H1 (cell line): ENCODE measurements around the gene JAG1. TPM values are rescaled to one million over a fixed set of nuclear protein-coding genes. Genes with fewer than 3 reads are reported as not detected.

Experiments
- CTCF ChIA-PET: fragments of 300-600 bp; sonication (Branson Sonifier 250); formaldehyde crosslinking; loops from one replicate; lab custom pipeline; 2021; ENCODE audit not compliant: partially characterized antibody; lab: Charles Lee
- POLR2A ChIA-PET: fragments of 300-600 bp; sonication (Branson Sonifier 250); formaldehyde crosslinking; loops from one replicate; lab custom pipeline; 2021; ENCODE audit warnings: inconsistent platforms; ENCODE audit not compliant: partially characterized antibody; lab: Charles Lee
- DNase-seq, 2 experiments: peaks; one replicate each; pipeline versions ENCODE4 v3.0.0 to v3.0.0-alpha.2; 2010 to 2022; ENCODE audit warnings: low spot score in 2 of 2, low read depth in 1 of 2, mixed read lengths in 1 of 2
- FAIRE-seq: peaks from 2 replicates; lab custom pipeline; 2011; peaks lifted over from hg19 to GRCh38; lab: Jason Lieb, UNC
- H2AFZ ChIP-seq: 2 replicates; pipeline ENCODE4 v1.8.1; 2012; ENCODE audit warnings: low read length, inconsistent platforms
- H2AK5ac ChIP-seq: 2 replicates; pipeline ENCODE4 v1.6.1; 2013; ENCODE audit warnings: low read depth, low read length
- H2BK120ac ChIP-seq: replicated peaks from 2 replicates; pipeline ENCODE3; 2013; ENCODE audit warnings: low read depth, low read length, inconsistent platforms
- H2BK12ac ChIP-seq: 2 replicates; pipeline ENCODE4 v1.6.1; 2013; ENCODE audit warnings: low read depth, low read length
- H2BK15ac ChIP-seq: 2 replicates; pipeline ENCODE4 v1.6.1; 2013; ENCODE audit warnings: low read length
- H2BK20ac ChIP-seq: 2 replicates; pipeline ENCODE4 v1.6.1; 2013; ENCODE audit warnings: low read length
- H2BK5ac ChIP-seq: 2 replicates; pipeline ENCODE4 v1.6.1; 2013; ENCODE audit warnings: low read depth, low read length
- H3K14ac ChIP-seq: 2 replicates; pipeline ENCODE4 v1.6.1; 2013; ENCODE audit warnings: inconsistent platforms; ENCODE audit not compliant: insufficient read length
- H3K18ac ChIP-seq: 2 replicates; pipeline ENCODE4 v1.6.1; 2013; ENCODE audit warnings: low read length; ENCODE audit errors: extremely low read depth
- H3K23ac ChIP-seq: 2 replicates; pipeline ENCODE4 v1.6.1; 2013; ENCODE audit warnings: inconsistent platforms; ENCODE audit not compliant: insufficient read length
- H3K23me2 ChIP-seq: 2 replicates; pipeline ENCODE4 v1.6.1; 2013; ENCODE audit warnings: low read depth, low read length
- H3K27ac ChIP-seq: 2 replicates; pipeline ENCODE4 v1.6.1; 2011; ENCODE audit warnings: low read depth, low read length, inconsistent platforms
- H3K27me3 ChIP-seq, 4 experiments: replicated peaks in 1 of 4; 1 replicate in 1 of 4; 2 replicates in 3 of 4; pipeline versions ENCODE4 v1.6.1 to v1.8.1; 2011 to 2013; ENCODE audit warnings: low read length in 3 of 4, mild to moderate bottlenecking in 3 of 4, inconsistent platforms in 2 of 4, mixed read lengths in 2 of 4, moderate library complexity in 1 of 4; ENCODE audit not compliant: control insufficient read depth in 3 of 4, insufficient read depth in 3 of 4; ENCODE audit errors: extremely low read depth in 1 of 4
- H3K36me3 ChIP-seq, 4 experiments: 2 replicates each; pipeline versions ENCODE4 v1.6.1 to v1.8.1; 2011 to 2013; ENCODE audit warnings: mild to moderate bottlenecking in 4 of 4, low read length in 3 of 4, moderate library complexity in 2 of 4, control low read depth in 1 of 4, inconsistent platforms in 1 of 4; ENCODE audit not compliant: insufficient read depth in 4 of 4, control insufficient read depth in 2 of 4
- H3K4ac ChIP-seq: replicated peaks from 2 replicates; pipeline ENCODE3; 2013; ENCODE audit warnings: low read length, low read depth, mixed read lengths, inconsistent platforms; ENCODE audit not compliant: insufficient read length
- H3K4me1 ChIP-seq, 4 experiments: replicated peaks in 1 of 4; 1 replicate in 1 of 4; 2 replicates in 3 of 4; pipeline versions ENCODE4 v1.6.1 to v1.8.1; 2011 to 2013; ENCODE audit warnings: low read length in 3 of 4, inconsistent platforms in 2 of 4, mixed read lengths in 1 of 4; ENCODE audit not compliant: insufficient read depth in 4 of 4, control insufficient read depth in 3 of 4
- H3K4me2 ChIP-seq, 2 experiments: 2 replicates each; pipeline versions ENCODE4 v1.6.1 to v1.8.1; 2011 to 2013; ENCODE audit warnings: low read depth in 2 of 2, low read length in 2 of 2, control low read depth in 1 of 2, inconsistent platforms in 1 of 2, mild to moderate bottlenecking in 1 of 2; ENCODE audit not compliant: insufficient read depth in 1 of 2
- H3K4me3 ChIP-seq, 4 experiments: fragments of 200-600, 300-600 bp in 1 of 4; sonication (generic), shearing (Covaris generic), sonication (Bioruptor Twin) in 1 of 4; 2 replicates each; pipeline versions ENCODE4 v1.5.1 to v1.8.1; 2011 to 2016; ENCODE audit warnings: low read length in 4 of 4, low read depth in 3 of 4, control low read depth in 2 of 4, inconsistent platforms in 2 of 4, mild to moderate bottlenecking in 2 of 4, mixed read lengths in 1 of 4, moderate library complexity in 1 of 4; ENCODE audit not compliant: insufficient read depth in 2 of 4; ENCODE audit errors: extremely low read depth in 1 of 4
- H3K56ac ChIP-seq: replicated peaks from 2 replicates; pipeline ENCODE3; 2013; ENCODE audit warnings: low read depth, mild to moderate bottlenecking, mixed read lengths, low read length, inconsistent platforms; ENCODE audit not compliant: insufficient read length
- H3K79me1 ChIP-seq: 2 replicates; pipeline ENCODE4 v1.6.1; 2013; ENCODE audit warnings: low read depth, low read length, control low read depth
- H3K79me2 ChIP-seq, 2 experiments: 2 replicates each; pipeline versions ENCODE4 v1.6.1 to v1.8.1; 2012 to 2013; ENCODE audit warnings: low read length in 2 of 2, mild to moderate bottlenecking in 2 of 2, inconsistent platforms in 1 of 2; ENCODE audit not compliant: insufficient read depth in 2 of 2, control insufficient read depth in 1 of 2
- H3K9ac ChIP-seq, 4 experiments: replicated peaks in 1 of 4; 1 replicate in 1 of 4; 2 replicates in 3 of 4; pipeline versions ENCODE4 v1.6.1 to v1.8.1; 2011 to 2013; ENCODE audit warnings: low read depth in 3 of 4, low read length in 3 of 4, control low read depth in 2 of 4, mild to moderate bottlenecking in 2 of 4, moderate library complexity in 2 of 4, inconsistent platforms in 1 of 4; ENCODE audit errors: extremely low read depth in 1 of 4
- H3K9me3 ChIP-seq, 2 experiments: 2 replicates each; pipeline versions ENCODE4 v1.6.1 to v1.8.1; 2012 to 2013; ENCODE audit warnings: mild to moderate bottlenecking in 2 of 2, moderate library complexity in 2 of 2, control low read depth in 1 of 2, inconsistent platforms in 1 of 2, low read depth in 1 of 2, low read length in 1 of 2, mixed read lengths in 1 of 2; ENCODE audit not compliant: insufficient read depth in 2 of 2
- H4K20me1 ChIP-seq, 2 experiments: replicated peaks in 1 of 2; 2 replicates each; pipeline versions ENCODE3 to v1.8.1; 2011 to 2013; ENCODE audit warnings: inconsistent platforms in 2 of 2, low read length in 2 of 2, mild to moderate bottlenecking in 1 of 2; ENCODE audit not compliant: insufficient read depth in 2 of 2, control insufficient read depth in 1 of 2
- H4K5ac ChIP-seq: 2 replicates; pipeline ENCODE4 v1.6.1; 2013; ENCODE audit warnings: low read length, low read depth, mixed read lengths, inconsistent platforms; ENCODE audit not compliant: insufficient read length
- H4K8ac ChIP-seq: 2 replicates; pipeline ENCODE4 v1.8.0; 2013; ENCODE audit warnings: mild to moderate bottlenecking, moderate library complexity, low read length, inconsistent platforms; ENCODE audit not compliant: insufficient read depth; ENCODE audit errors: extremely low read depth
- H4K91ac ChIP-seq: replicated peaks from 2 replicates; pipeline ENCODE3; 2013; ENCODE audit warnings: low read length, mixed read lengths, inconsistent platforms; ENCODE audit not compliant: insufficient read length
- ATF2 ChIP-seq: IDR thresholded peaks from 2 replicates; pipeline ENCODE4 v1.6.1; 2012; ENCODE audit warnings: low read length, inconsistent platforms
- CBX5 ChIP-seq: fragments of 300-800, 300-1000 bp; sonication (generic); IDR thresholded peaks from 2 replicates; pipeline ENCODE4 v1.7.1; 2016; ENCODE audit warnings: antibody characterized with exemption, low read length, low read depth
- EZH2 ChIP-seq: fragments of 200-600 bp; sonication (generic); IDR thresholded peaks from 2 replicates; pipeline ENCODE4 v1.7.1; 2012; ENCODE audit warnings: low read depth, mild to moderate bottlenecking, moderate library complexity, low read length, inconsistent platforms; ENCODE audit not compliant: severe bottlenecking
- HDAC6 ChIP-seq: IDR thresholded peaks from one replicate; pipeline ENCODE4 v1.7.1; 2012; ENCODE audit warnings: low read depth, mild to moderate bottlenecking, inconsistent platforms, low read length, moderate library complexity
- JUND ChIP-seq: IDR thresholded peaks from 2 replicates; pipeline ENCODE4 v1.6.1; 2011; ENCODE audit warnings: mild to moderate bottlenecking, improper control_type of control experiment, low read length
- PHF8 ChIP-seq: fragments of 200-600 bp; sonication (generic); conservative IDR thresholded peaks from 2 replicates; pipeline ENCODE4 v1.7.1; 2012; ENCODE audit warnings: low read depth, mild to moderate bottlenecking, inconsistent platforms, low read length, moderate library complexity
- SAP30 ChIP-seq: fragments of 300-600 bp; sonication (generic); IDR thresholded peaks from 2 replicates; pipeline ENCODE4 v1.7.1; 2012; ENCODE audit warnings: low read length, moderate library complexity, mild to moderate bottlenecking, inconsistent platforms; ENCODE audit not compliant: insufficient read depth, insufficient replicate concordance
- SP2 ChIP-seq: IDR thresholded peaks from 2 replicates; pipeline ENCODE4 v1.6.1; 2012; ENCODE audit warnings: mild to moderate bottlenecking, low read length, inconsistent platforms
- TCF12 ChIP-seq: IDR thresholded peaks from 2 replicates; pipeline ENCODE4 v1.6.1; 2011; ENCODE audit warnings: low read depth, mild to moderate bottlenecking, low read length
- WGBS, 2 experiments: shearing (Covaris generic) in 1 of 2; methylation state at CpG; one replicate each; pipeline versions ENCODE4 v1.1.6 to v1.1.7; 2013 to 2015; ENCODE audit warnings: low lambda C conversion rate in 2 of 2, mixed read lengths in 2 of 2, inconsistent platforms in 1 of 2, low coverage in 1 of 2, missing lambda C conversion rate in 1 of 2; ENCODE audit not compliant: insufficient replicate concordance in 2 of 2, insufficient coverage in 1 of 2, insufficient read length in 1 of 2; ENCODE audit errors: extremely low coverage in 1 of 2, missing lambda C conversion rate in 1 of 2; 5-methylcytosine and 5-hydroxymethylcytosine counted together
- polyA plus RNA-seq, 7 experiments: library from polyadenylated mRNA; depleted of rRNA in 3 of 7; stranded (reverse) in 5 of 7; unstranded in 2 of 7; fragments of >200 nt in 5 of 7; fragments of 200-250 nt in 2 of 7; gene quantifications; 1 replicate in 5 of 7; 2 replicates in 1 of 7; 4 replicates in 1 of 7; pipeline versions ENCODE4 v1.2.1 to v1.2.3, GENCODE V29; 2011 to 2013; ENCODE audit warnings: missing spikeins in 2 of 7, mixed read lengths in 2 of 7
- total RNA-seq: library from RNA; stranded (reverse); fragmentation: NEBNext Ultra II Directional; extraction: Animal tissue kit (Norgen Biotek cat#: 25700); gene quantifications from 2 replicates; pipeline ENCODE4 v1.2.1, GENCODE V29; 2021

The JAG1 gene
- total and polyA plus RNA-seq, 2 of the 8 experiments (the other 6 are each of a cell fraction or from before 2014, with no cell fraction given) = 13.5 to 27.3 TPM

GRCh38 chr20:10675450-10675848 is 1.6 kb upstream of the JAG1 start:
- ChIA-PET POLR2A (interaction anchor here (1.0 kb wide), 1 partner anchor 11 kb away, joined by 3 read pairs; no protein-coding TSS in a partner anchor), CTCF (interaction anchor here (0.6 to 4.2 kb wide), 21 partner anchors 11 to 869 kb away, joined by 3 to 23 read pairs (median 3); no protein-coding TSS in a partner anchor)
- no peak for FAIRE-seq

More at GRCh38 chr20:10675450-10675848, 1.6 kb upstream of the JAG1 start:
- Histone ChIP-seq H3K56ac (no peak overlapping the region), H3K4ac (no peak overlapping the region), H4K91ac (no peak overlapping the region), H3K79me2 (peaks cover 0 to 22% of the 10 kb centered on the region in 2 experiments; a peak in 3 of 4 replicates), H3K27me3 (no peaks in the 10 kb centered on the region; a peak in 1 of 7 replicates), H2BK15ac (no peak overlapping the region), H3K23ac (no peak overlapping the region), H2BK120ac (no peak overlapping the region), H3K36me3 (peaks cover 0 to 5% (median 0%) of the 10 kb centered on the region in 4 experiments; a peak in 1 of 8 replicates), H3K23me2 (peaks cover 19% of the 10 kb centered on the region), H3K9me3 (no peaks in the 10 kb centered on the region), H4K5ac (no peak overlapping the region), H3K4me2 (peak overlapping the region; percentile 64 to 82), H4K8ac (no peak overlapping the region), H3K4me1 (peaks cover 0 to 12% (median 7%) of the 10 kb centered on the region in 4 experiments; a peak in 6 of 7 replicates), H2BK12ac (peak overlapping the region; percentile 75; the same call in 1 of the 2 replicates), H3K18ac (no peak overlapping the region), H3K14ac (no peak overlapping the region), H3K9ac (no peak overlapping the region), H3K4me3 (peak overlapping the region; percentile 48 to 86 (median 79); a peak in 5 of 8 replicates), H2BK5ac (no peak overlapping the region), H4K20me1 (peaks cover 0 to 3% of the 10 kb centered on the region in 2 experiments), H3K27ac (no peak overlapping the region), H2BK20ac (no peak overlapping the region), H2AK5ac (no peak overlapping the region), H2AFZ (no peak overlapping the region), H3K79me1 (no peaks in the 10 kb centered on the region)
- TF ChIP-seq JUND (no peak), PHF8 (no peak), EZH2 (no peak), CBX5 (no peak), ATF2 (no peak), SP2 (no peak), HDAC6 (no peak), TCF12 (no peak), SAP30 (no peak)
- WGBS, 2 experiments = 92% methylated on average over 4 of the region's 4 CpGs; no CpG with 5 or more reads in 1 of the 2 experiments
- DNase-seq = no peak
